Liver (tissue), 9 donors: ENCODE measurements around the gene PRDM8. TPM values are rescaled to one million over a fixed set of nuclear protein-coding genes. Genes with fewer than 3 reads are reported as not detected.

Experiments
- DNase-seq: peaks from one replicate; pipeline ENCODE4 v3.0.0-alpha.2; 2017; ENCODE audit warnings: low spot score
- H3K27ac ChIP-seq, 2 donors: one replicate each; pipeline ENCODE4 v1.7.0; 2013; ENCODE audit warnings: inconsistent platforms in 2 of 2, low read length in 2 of 2, control low read depth in 1 of 2, low read depth in 1 of 2, mild to moderate bottlenecking in 1 of 2
- H3K27me3 ChIP-seq, 4 donors: one replicate each; pipeline versions ENCODE4 v1.6.1 to v1.7.0; 2013; ENCODE audit warnings: low read length in 3 of 4, inconsistent platforms in 1 of 4, mild to moderate bottlenecking in 1 of 4, moderate library complexity in 1 of 4; ENCODE audit not compliant: control insufficient read depth in 4 of 4, insufficient read depth in 4 of 4
- H3K36me3 ChIP-seq, 4 donors: one replicate each; pipeline versions ENCODE4 v1.6.1 to v1.7.0; 2013; ENCODE audit warnings: low read length in 3 of 4, mild to moderate bottlenecking in 3 of 4, low read depth in 1 of 4, moderate library complexity in 1 of 4; ENCODE audit not compliant: control insufficient read depth in 4 of 4, insufficient read depth in 3 of 4
- H3K4me1 ChIP-seq, 4 donors: one replicate each; pipeline versions ENCODE4 v1.6.1 to v1.7.0; 2013; ENCODE audit warnings: low read length in 3 of 4, mild to moderate bottlenecking in 3 of 4, moderate library complexity in 1 of 4; ENCODE audit not compliant: control insufficient read depth in 4 of 4, insufficient read depth in 4 of 4
- H3K4me3 ChIP-seq, 3 donors: one replicate each; pipeline versions ENCODE4 v1.6.1 to v1.7.0; 2013; ENCODE audit warnings: low read length in 3 of 3, control low read depth in 1 of 3, low read depth in 1 of 3, mild to moderate bottlenecking in 1 of 3
- H3K9ac ChIP-seq, 2 donors: one replicate each; pipeline ENCODE4 v1.7.0; 2013; ENCODE audit warnings: low read length in 2 of 2, mild to moderate bottlenecking in 2 of 2, moderate library complexity in 2 of 2, control low read depth in 1 of 2, low read depth in 1 of 2
- H3K9me3 ChIP-seq, 4 donors: one replicate each; pipeline versions ENCODE4 v1.6.1 to v1.7.0; 2013; ENCODE audit warnings: low read length in 3 of 4; ENCODE audit not compliant: control insufficient read depth in 4 of 4
- ATF3 ChIP-seq: IDR thresholded peaks from 2 replicates; pipeline ENCODE4 v1.6.1; 2016; ENCODE audit warnings: antibody characterized with exemption
- CTCF ChIP-seq: fragments of 150-350 bp; IDR thresholded peaks from 2 replicates; pipeline ENCODE4 v1.5.1; 2017; ENCODE audit warnings: improper control_type of control experiment, low read depth, low read length; ENCODE audit not compliant: missing input control
- EGR1 ChIP-seq, 2 donors: IDR thresholded peaks; 2 replicates each; pipeline ENCODE4 v1.6.1; 2016 to 2018; ENCODE audit warnings: antibody characterized with exemption in 2 of 2, low read depth in 2 of 2
- FOXA1 ChIP-seq: IDR thresholded peaks from 2 replicates; pipeline ENCODE4 v1.6.1; 2016; ENCODE audit warnings: antibody characterized with exemption
- FOXA2 ChIP-seq: IDR thresholded peaks from 2 replicates; pipeline ENCODE4 v1.6.1; 2016; ENCODE audit warnings: antibody characterized with exemption
- GABPA ChIP-seq, 2 donors: IDR thresholded peaks in 1 of 2; conservative IDR thresholded peaks in 1 of 2; 2 replicates each; pipeline ENCODE4 v1.6.1; 2016; ENCODE audit warnings: antibody characterized with exemption in 2 of 2, mild to moderate bottlenecking in 1 of 2, moderate library complexity in 1 of 2
- HNF4A ChIP-seq, 2 donors: conservative IDR thresholded peaks; 2 replicates each; pipeline ENCODE4 v1.6.1; 2016; ENCODE audit warnings: antibody characterized with exemption in 2 of 2, mild to moderate bottlenecking in 2 of 2
- JUND ChIP-seq, 2 donors: IDR thresholded peaks; 2 replicates each; pipeline ENCODE4 v1.6.1; 2016; ENCODE audit warnings: antibody characterized with exemption in 2 of 2
- MAX ChIP-seq: IDR thresholded peaks from 2 replicates; pipeline ENCODE4 v1.6.1; 2016; ENCODE audit warnings: antibody characterized with exemption
- NR2F2 ChIP-seq: IDR thresholded peaks from 2 replicates; pipeline ENCODE4 v1.6.1; 2016; ENCODE audit warnings: antibody characterized with exemption
- RAD21 ChIP-seq, 2 donors: IDR thresholded peaks; 2 replicates each; pipeline ENCODE4 v1.6.1; 2016; ENCODE audit warnings: antibody characterized with exemption in 2 of 2, mild to moderate bottlenecking in 2 of 2
- REST ChIP-seq: IDR thresholded peaks from 2 replicates; pipeline ENCODE4 v1.6.1; 2016; ENCODE audit warnings: antibody characterized with exemption, mild to moderate bottlenecking
- RXRA ChIP-seq, 2 donors: IDR thresholded peaks; 2 replicates each; pipeline ENCODE4 v1.6.1; 2017 to 2018; ENCODE audit warnings: antibody characterized with exemption in 2 of 2, mild to moderate bottlenecking in 1 of 2
- SP1 ChIP-seq: IDR thresholded peaks from 2 replicates; pipeline ENCODE4 v1.6.1; 2018; ENCODE audit warnings: antibody characterized with exemption, mild to moderate bottlenecking
- YY1 ChIP-seq: IDR thresholded peaks from 2 replicates; pipeline ENCODE4 v1.6.1; 2016; ENCODE audit warnings: antibody characterized with exemption, mild to moderate bottlenecking
- ZBTB33 ChIP-seq: IDR thresholded peaks from 2 replicates; pipeline ENCODE4 v1.6.1; 2016; ENCODE audit warnings: antibody characterized with exemption
- WGBS: extraction: QIAGEN DNeasy Blood & Tissue Kit; methylation state at CpG from one replicate; pipeline ENCODE4 v1.1.7; 2013; 5-methylcytosine and 5-hydroxymethylcytosine counted together
- polyA plus RNA-seq, 2 donors: library from polyadenylated mRNA; stranded (reverse) in 1 of 2; unstranded in 1 of 2; fragments of 200-250 nt in 1 of 2; fragments of >200 nt in 1 of 2; fragmentation: Nextera tagmentation in 1 of 2; extraction: Ambion mirVana in 1 of 2; gene quantifications; one replicate each; pipeline versions ENCODE4 v1.2.1 to v1.2.3, GENCODE V29; 2013 to 2015
- total RNA-seq, 2 donors: library from RNA; depleted of rRNA; stranded (reverse); fragments of >200 nt; gene quantifications; one replicate each; pipeline ENCODE4 v1.2.3, GENCODE V29; 2014
- donor health status: healthy.
- donor health status: healthy.
- donor health status: healthy.
- donor health status: healthy.
- donor health status: healthy.

PRDM8 gene
- total and polyA plus RNA-seq, 4 donors = 0.05 to 0.14 (median 0.08) TPM; not detected in 1

- no peaks in the 10 kb centered on the region for H3K36me3 ChIP-seq
- 68% methylated on average over 1 of the region's 1 CpG for WGBS
Measured at GRCh38 chr4:80150387-80151180, 46.7 kb upstream of the PRDM8 start.

More at GRCh38 chr4:80150387-80151180, 46.7 kb upstream of the PRDM8 start:
- no peaks in the 10 kb centered on the region for H3K9me3 ChIP-seq
- no peak overlapping the region for H3K9ac ChIP-seq
- DNase-seq = no peak
- H3K27me3 ChIP-seq = no peaks in the 10 kb centered on the region
- H3K4me1 ChIP-seq = no peaks in the 10 kb centered on the region
- no peak overlapping the region for H3K27ac ChIP-seq
- no peak overlapping the region for H3K4me3 ChIP-seq
- TF ChIP-seq REST (no peak), HNF4A (conservative IDR thresholded peaks at IDR 0.05) (no peak), CTCF (no peak), RAD21 (IDR thresholded peaks at IDR 0.05) (no peak), MAX (no peak), YY1 (no peak), GABPA (IDR thresholded peaks at IDR 0.05 in 1 of 2, conservative IDR thresholded peaks at IDR 0.05 in 1 of 2) (no peak), RXRA (IDR thresholded peaks at IDR 0.05) (no peak), ATF3 (no peak), NR2F2 (no peak), JUND (IDR thresholded peaks at IDR 0.05) (no peak), SP1 (no peak), FOXA2 (no peak), ZBTB33 (no peak), FOXA1 (no peak), EGR1 (IDR thresholded peaks at IDR 0.05; ENCODE audit: low read depth in 2 of 2) (no peak)
